ENCODE data around the gene C1orf21.

The C1orf21 gene

GRCh38 chr1:184637664-184638240 lies 250.9 kb downstream of the C1orf21 start:
- H3F3A ChIP-seq (ENCODE audit: insufficient read depth, low read length), result no peaks in the 10 kb centered on the region
- H3K27ac ChIP-seq (ENCODE audit: low read depth, low read length, poor library complexity, severe bottlenecking), result no peak overlapping the region
- no peaks in the 10 kb centered on the region for H3K4me1 ChIP-seq (ENCODE audit: insufficient read depth, low read length, severe bottlenecking)
- no peaks in the 10 kb centered on the region for H3K36me3 ChIP-seq (ENCODE audit: insufficient read depth, low read length)
- no peak overlapping the region for H2AFZ ChIP-seq (ENCODE audit: low read length)
- H3K79me2 ChIP-seq (ENCODE audit: insufficient read depth, low read length), result no peaks in the 10 kb centered on the region
- TF ChIP-seq EZH2 (IDR thresholded peaks at IDR 0.05; ENCODE audit: borderline replicate concordance, low read length), result no peak
- no peak for TF ChIP-seq CTCF (IDR thresholded peaks at IDR 0.05; ENCODE audit: low read length)
- H3K4me3 ChIP-seq (ENCODE audit: low read depth, low read length, poor library complexity, severe bottlenecking), result no peak overlapping the region
- H3K9me3 ChIP-seq (ENCODE audit: low read length), result no peaks in the 10 kb centered on the region
- no peaks in the 10 kb centered on the region for H3K9me2 ChIP-seq (ENCODE audit: low read depth, low read length)
- no peak overlapping the region for H3K9ac ChIP-seq (ENCODE audit: low read length)
- no peak overlapping the region for H3K4me2 ChIP-seq (ENCODE audit: low read length)
- H3K27me3 ChIP-seq (ENCODE audit: insufficient read depth, low read length), result no peaks in the 10 kb centered on the region; the same call in 1 of the 2 replicates
- no peaks in the 10 kb centered on the region for H4K20me1 ChIP-seq (ENCODE audit: insufficient read depth, low read length)

- no peaks in the 10 kb centered on the region for H3K36me3 ChIP-seq (ENCODE audit: insufficient read depth, low read length)
- no peaks in the 10 kb centered on the region for H3K9me2 ChIP-seq (ENCODE audit: low read depth, low read length)
- no peaks in the 10 kb centered on the region for H3F3A ChIP-seq (ENCODE audit: insufficient read depth, low read length)
- H2AFZ ChIP-seq (ENCODE audit: low read length), result no peak overlapping the region
- no peak overlapping the region for H3K4me3 ChIP-seq (ENCODE audit: low read depth, low read length, poor library complexity, severe bottlenecking)
- no peak overlapping the region for H3K9ac ChIP-seq (ENCODE audit: low read length)
- H3K4me1 ChIP-seq (ENCODE audit: insufficient read depth, low read length, severe bottlenecking), result no peaks in the 10 kb centered on the region
- TF ChIP-seq CTCF (IDR thresholded peaks at IDR 0.05; ENCODE audit: low read length) (no peak), EZH2 (IDR thresholded peaks at IDR 0.05; ENCODE audit: borderline replicate concordance, low read length) (no peak)
- H3K27me3 ChIP-seq (ENCODE audit: insufficient read depth, low read length), result no peaks in the 10 kb centered on the region; the same call in 1 of the 2 replicates
- H3K79me2 ChIP-seq (ENCODE audit: insufficient read depth, low read length), result no peaks in the 10 kb centered on the region
- no peak overlapping the region for H3K27ac ChIP-seq (ENCODE audit: low read depth, low read length, poor library complexity, severe bottlenecking)
- H3K4me2 ChIP-seq (ENCODE audit: low read length), result no peak overlapping the region
- no peaks in the 10 kb centered on the region for H4K20me1 ChIP-seq (ENCODE audit: insufficient read depth, low read length)
- H3K9me3 ChIP-seq (ENCODE audit: low read length), result no peaks in the 10 kb centered on the region
These were observed 252.4 kb downstream of the C1orf21 start for GRCh38 chr1:184639205-184639604.

GRCh38 chr1:184640505-184640904 lies 253.7 kb downstream of the C1orf21 start:
- Histone ChIP-seq H2AFZ (ENCODE audit: low read length) (no peak overlapping the region), H3K9me3 (ENCODE audit: low read length) (no peaks in the 10 kb centered on the region), H3K27ac (ENCODE audit: low read depth, low read length, poor library complexity, severe bottlenecking) (no peak overlapping the region), H3K4me1 (ENCODE audit: insufficient read depth, low read length, severe bottlenecking) (no peaks in the 10 kb centered on the region), H4K20me1 (ENCODE audit: insufficient read depth, low read length) (no peaks in the 10 kb centered on the region), H3K4me3 (ENCODE audit: low read depth, low read length, poor library complexity, severe bottlenecking) (no peak overlapping the region), H3K27me3 (ENCODE audit: insufficient read depth, low read length) (no peaks in the 10 kb centered on the region; the same call in 1 of the 2 replicates), H3K36me3 (ENCODE audit: insufficient read depth, low read length) (no peaks in the 10 kb centered on the region), H3K9ac (ENCODE audit: low read length) (no peak overlapping the region), H3F3A (ENCODE audit: insufficient read depth, low read length) (no peaks in the 10 kb centered on the region), H3K9me2 (ENCODE audit: low read depth, low read length) (no peaks in the 10 kb centered on the region), H3K4me2 (ENCODE audit: low read length) (no peak overlapping the region), H3K79me2 (ENCODE audit: insufficient read depth, low read length) (no peaks in the 10 kb centered on the region)
- TF ChIP-seq EZH2 (IDR thresholded peaks at IDR 0.05; ENCODE audit: borderline replicate concordance, low read length) (no peak), CTCF (IDR thresholded peaks at IDR 0.05; ENCODE audit: low read length) (no peak)
